CD4-positive, alpha-beta T cell treated with Interleukin-2 at 100 ng/mL for 4 hours (primary cell): Measurements from ENCODE around the gene ASRGL1.
"Not testable (repeated sequence)": the region's sequence is repeated elsewhere in the genome, so short reads cannot be mapped to it uniquely, and the experiment has no call there.

Experiments used
- DNase-seq: peaks from one replicate; pipeline ENCODE4 v3.0.0-alpha.2; 2020; ENCODE audit warnings: low spot score

ASRGL1 gene

GRCh38 chr11:62337303-62338181, at the start of gene ASRGL1:
ASRGL1 (plus strand) TSS chr11:62337448; CDS start chr11:62337978, 530 bp downstream.
- DNase-seq, result peak; percentile 72

- no peak for DNase-seq
Observed at GRCh38 chr11:62295504-62295903, 41.7 kb upstream of the ASRGL1 start.

- no peak for DNase-seq
Observed at GRCh38 chr11:62298975-62299374, 38.3 kb upstream of the ASRGL1 start, which contains the start of gene SCGB1D4. SCGB1D4 (minus strand) TSS chr11:62299075; CDS start chr11:62299010, 65 bp downstream.

- DNase-seq, result no peak
Observed at GRCh38 chr11:62306227-62306626, 31.0 kb upstream of the ASRGL1 start.

GRCh38 chr11:62307950-62308349, 29.3 kb upstream of the ASRGL1 start:
- no peak for DNase-seq

- no peak for DNase-seq
Observed at GRCh38 chr11:62309991-62310390, 27.3 kb upstream of the ASRGL1 start.

GRCh38 chr11:62315431-62315830, 21.8 kb upstream of the ASRGL1 start:
- no peak for DNase-seq

- no peak for DNase-seq
Observed at GRCh38 chr11:62322524-62322923, 14.7 kb upstream of the ASRGL1 start.

GRCh38 chr11:62324731-62325556, 12.3 kb upstream of the ASRGL1 start:
- peak; percentile 52 for DNase-seq

- not testable (repeated sequence) for DNase-seq
Observed at GRCh38 chr11:62325781-62326180, 11.5 kb upstream of the ASRGL1 start.

GRCh38 chr11:62326719-62327118, 10.5 kb upstream of the ASRGL1 start:
- DNase-seq, result not testable (repeated sequence)

GRCh38 chr11:62327541-62327940, 9.7 kb upstream of the ASRGL1 start:
- DNase-seq, result not testable (repeated sequence)

- not testable (repeated sequence) for DNase-seq
Observed at GRCh38 chr11:62331264-62331663, 6.0 kb upstream of the ASRGL1 start.

GRCh38 chr11:62333768-62334167, 3.5 kb upstream of the ASRGL1 start:
- DNase-seq, result no peak

- not testable (repeated sequence) for DNase-seq
Observed at GRCh38 chr11:62336949-62337302, 322 bp upstream of the ASRGL1 start.

GRCh38 chr11:62338218-62338617, 970 bp downstream of the ASRGL1 start:
- DNase-seq, result no peak

- peak; percentile 69 for DNase-seq
Observed at GRCh38 chr11:62340269-62340901, 3.1 kb downstream of the ASRGL1 start.

GRCh38 chr11:62341588-62341987, 4.3 kb downstream of the ASRGL1 start:
- DNase-seq, result no peak

GRCh38 chr11:62343646-62344190, 6.5 kb downstream of the ASRGL1 start:
- not testable (repeated sequence) for DNase-seq

- no peak for DNase-seq
Observed at GRCh38 chr11:62344210-62344609, 7.0 kb downstream of the ASRGL1 start.

- no peak for DNase-seq
Observed at GRCh38 chr11:62345861-62346260, 8.6 kb downstream of the ASRGL1 start.
